ENCODE results near the gene SPATA16. TPM values are rescaled to one million over a fixed set of nuclear protein-coding genes. Genes with fewer than 3 reads are reported as not detected.
"Not testable (repeated sequence)": the region's sequence is repeated elsewhere in the genome, so short reads cannot be mapped to it uniquely, and the experiment has no call there.

The SPATA16 gene
- total RNA-seq, 1 donor from 2014 or later = not detected

DNA sequence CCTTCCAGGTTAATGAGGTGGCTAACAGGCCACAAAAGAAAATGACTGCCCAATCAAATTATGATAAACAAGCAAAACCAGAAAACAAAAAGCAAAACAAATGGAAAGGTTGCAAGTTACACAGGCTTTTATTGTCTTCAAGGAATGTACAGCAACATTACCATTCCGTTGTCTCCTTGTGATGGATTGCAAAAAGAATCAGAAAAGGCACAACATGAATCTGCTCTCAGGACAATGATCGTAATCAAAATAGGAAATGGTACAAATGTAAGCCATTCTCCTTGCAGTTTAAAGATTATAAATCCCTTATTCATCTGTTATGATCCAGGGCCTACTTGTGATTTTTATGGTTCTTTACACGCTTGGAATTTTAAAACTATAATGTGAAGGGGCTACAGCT, 264.7 kb downstream of the SPATA16 start:
- Mint-ChIP-seq H3K27me3 (ENCODE audit: low read depth) (peaks cover 3% of the 10 kb centered on the region), H3K4me1 (ENCODE audit: low read depth) (no peaks in the 10 kb centered on the region), H3K27ac (ENCODE audit: unreplicated experiment) (no peak overlapping the region), H3K4me3 (ENCODE audit: unreplicated experiment) (no peak overlapping the region), H3K9me3 (ENCODE audit: low read depth) (peaks cover 18% of the 10 kb centered on the region), H3K36me3 (ENCODE audit: low read depth) (peaks cover 2% of the 10 kb centered on the region)
- DNase-seq (ENCODE audit: low spot score) = no peak
- no peak for TF ChIP-seq CTCF (IDR thresholded peaks at IDR 0.05)

DNA sequence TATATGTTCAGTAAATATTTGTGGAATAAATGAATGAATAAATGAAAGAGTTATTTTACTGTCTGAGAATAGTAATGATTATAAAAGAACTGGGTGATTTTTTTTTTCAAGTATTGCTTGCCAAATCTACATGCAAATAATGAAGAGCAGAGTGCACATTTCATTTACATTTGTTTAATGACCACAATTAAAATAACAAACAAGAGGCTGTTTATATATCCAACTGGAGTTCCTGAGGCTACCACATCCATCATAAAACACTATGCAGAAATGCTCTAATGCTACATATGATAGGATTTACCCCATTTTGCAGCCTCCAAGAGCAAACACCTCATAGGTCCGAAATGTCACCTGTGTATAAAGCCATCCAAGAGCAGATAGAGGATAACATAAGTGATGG, 266.0 kb downstream of the SPATA16 start:
- Mint-ChIP-seq H3K4me3 (ENCODE audit: unreplicated experiment) (no peak overlapping the region), H3K27me3 (ENCODE audit: low read depth) (peaks cover 3% of the 10 kb centered on the region), H3K36me3 (ENCODE audit: low read depth) (peaks cover 2% of the 10 kb centered on the region), H3K9me3 (ENCODE audit: low read depth) (peaks cover 13% of the 10 kb centered on the region), H3K4me1 (ENCODE audit: low read depth) (no peaks in the 10 kb centered on the region), H3K27ac (ENCODE audit: unreplicated experiment) (no peak overlapping the region)
- DNase-seq (ENCODE audit: low spot score) = no peak
- TF ChIP-seq CTCF (IDR thresholded peaks at IDR 0.05) = no peak

- Mint-ChIP-seq H3K4me1 (ENCODE audit: low read depth) (no peaks in the 10 kb centered on the region), H3K9me3 (ENCODE audit: low read depth) (no peaks in the 10 kb centered on the region), H3K36me3 (ENCODE audit: low read depth) (no peaks in the 10 kb centered on the region), H3K27ac (ENCODE audit: unreplicated experiment) (no peak overlapping the region), H3K4me3 (ENCODE audit: unreplicated experiment) (no peak overlapping the region), H3K27me3 (ENCODE audit: low read depth) (no peaks in the 10 kb centered on the region)
- DNase-seq (ENCODE audit: low spot score) = no peak
- no peak for TF ChIP-seq CTCF (IDR thresholded peaks at IDR 0.05)
Observed at GRCh38 chr3:172869784-172870518, 271.1 kb downstream of the SPATA16 start.

- Mint-ChIP-seq H3K4me1 (ENCODE audit: low read depth) (no peaks in the 10 kb centered on the region), H3K9me3 (ENCODE audit: low read depth) (no peaks in the 10 kb centered on the region), H3K36me3 (ENCODE audit: low read depth) (no peaks in the 10 kb centered on the region), H3K4me3 (ENCODE audit: unreplicated experiment) (no peak overlapping the region), H3K27me3 (ENCODE audit: low read depth) (no peaks in the 10 kb centered on the region), H3K27ac (ENCODE audit: unreplicated experiment) (no peak overlapping the region)
- TF ChIP-seq CTCF (IDR thresholded peaks at IDR 0.05) = no peak
- DNase-seq (ENCODE audit: low spot score) = no peak
Observed at GRCh38 chr3:172869368-172869771, 271.7 kb downstream of the SPATA16 start.

DNA sequence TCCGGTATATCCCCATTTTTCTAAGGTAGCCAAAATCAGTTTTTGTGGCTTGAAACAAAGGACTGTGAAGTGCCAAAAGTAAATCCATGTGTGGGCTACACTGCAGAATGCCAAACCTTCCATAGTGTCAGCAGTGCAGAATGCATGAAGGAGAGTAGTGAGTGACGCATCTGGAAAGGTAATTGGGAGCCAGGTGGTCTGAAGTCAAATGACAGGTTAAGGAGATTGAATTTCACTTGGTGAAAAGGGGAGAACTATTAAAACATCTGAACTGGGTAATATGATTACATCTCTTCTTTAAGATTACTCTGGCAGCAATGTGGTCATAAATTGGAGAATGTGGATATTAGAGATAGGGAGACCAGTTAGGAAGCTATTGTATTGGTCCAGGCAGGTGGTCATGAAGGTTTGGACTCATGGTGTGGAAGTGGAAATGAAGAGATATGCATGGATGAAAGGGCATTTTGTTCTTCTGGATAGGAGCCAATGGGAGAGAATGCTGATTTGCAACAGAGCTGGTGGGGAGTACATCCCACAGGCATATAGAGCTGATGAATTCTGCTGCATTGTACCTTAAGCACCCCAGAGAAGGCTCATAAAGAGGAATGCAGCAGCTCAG, 272.3 kb downstream of the SPATA16 start:
- TF ChIP-seq CTCF (IDR thresholded peaks at IDR 0.05) = no peak
- no peaks in the 10 kb centered on the region for H3K9me3 Mint-ChIP-seq (ENCODE audit: low read depth)
- DNase-seq (ENCODE audit: low spot score) = no peak
- H3K4me3 Mint-ChIP-seq (ENCODE audit: unreplicated experiment) = no peak overlapping the region
- H3K36me3 Mint-ChIP-seq (ENCODE audit: low read depth) = no peaks in the 10 kb centered on the region
- H3K4me1 Mint-ChIP-seq (ENCODE audit: low read depth) = no peaks in the 10 kb centered on the region
- H3K27ac Mint-ChIP-seq (ENCODE audit: unreplicated experiment) = no peak overlapping the region
- H3K27me3 Mint-ChIP-seq (ENCODE audit: low read depth) = no peaks in the 10 kb centered on the region

- H3K9me3 Mint-ChIP-seq (ENCODE audit: low read depth); H3K36me3 Mint-ChIP-seq (ENCODE audit: low read depth); H3K27me3 Mint-ChIP-seq (ENCODE audit: low read depth); H3K4me1 Mint-ChIP-seq (ENCODE audit: low read depth); DNase-seq (ENCODE audit: low spot score); H3K4me3 Mint-ChIP-seq (ENCODE audit: unreplicated experiment); H3K27ac Mint-ChIP-seq (ENCODE audit: unreplicated experiment): not testable (repeated sequence)
Observed at GRCh38 chr3:172866726-172867350, 274.2 kb downstream of the SPATA16 start.

Data from chondrocyte (in vitro differentiated cells).